ENCODE results near the gene ITIH2.

DNA sequence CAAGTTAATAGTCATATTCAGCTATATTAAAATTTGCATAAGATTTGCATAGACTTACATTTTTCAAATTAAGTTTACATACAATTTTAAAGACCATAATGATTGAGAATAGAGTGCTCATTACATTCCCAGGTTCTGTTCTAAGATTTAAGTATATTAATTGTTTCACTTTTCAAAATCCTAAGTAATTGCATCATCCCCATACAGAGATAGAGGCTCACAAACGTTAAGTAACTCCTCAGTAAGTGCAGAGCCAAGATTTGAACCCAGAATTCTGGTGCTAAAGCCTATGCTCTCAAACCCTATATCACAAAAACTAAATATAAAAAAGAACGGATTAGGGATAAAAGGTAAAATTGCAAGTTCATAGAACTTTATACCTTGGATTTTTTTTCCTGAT lies 38.4 kb upstream of the ITIH2 start:
- TF ChIP-seq POLR2A (IDR thresholded peaks at IDR 0.05; ENCODE audit: low read depth, low read length) = no peak
- no peak for TF ChIP-seq POLR2AphosphoS5 (IDR thresholded peaks at IDR 0.05; ENCODE audit: low read depth, low read length)

Data from GM12892 (cell line).